HUES6 (cell line): ENCODE results near the gene NUP214.
"Not testable (repeated sequence)": the region's sequence is repeated elsewhere in the genome, so short reads cannot be mapped to it uniquely, and the experiment has no call there.

ENCODE experiments used
- H3K27ac ChIP-seq: 2 replicates; pipeline ENCODE4 v1.7.0; 2013; ENCODE audit warnings: low read depth, mild to moderate bottlenecking, low read length, inconsistent platforms
- H3K27me3 ChIP-seq: 2 replicates; pipeline ENCODE4 v1.6.1; 2013; ENCODE audit warnings: low read length; ENCODE audit not compliant: control insufficient read depth, insufficient read depth
- H3K36me3 ChIP-seq: 2 replicates; pipeline ENCODE4 v1.6.1; 2013; ENCODE audit warnings: low read length; ENCODE audit not compliant: control insufficient read depth, insufficient read depth
- H3K4me1 ChIP-seq: 2 replicates; pipeline ENCODE4 v1.6.1; 2013; ENCODE audit warnings: low read length; ENCODE audit not compliant: control insufficient read depth, insufficient read depth
- H3K4me3 ChIP-seq: 2 replicates; pipeline ENCODE4 v1.5.1; 2013; ENCODE audit warnings: low read depth, low read length
- H3K9ac ChIP-seq: one replicate; pipeline ENCODE4 v1.6.1; 2013; ENCODE audit warnings: mild to moderate bottlenecking, low read length
- H3K9me3 ChIP-seq: 2 replicates; pipeline ENCODE4 v1.6.1; 2013; ENCODE audit warnings: low read depth, low read length; ENCODE audit not compliant: control insufficient read depth, insufficient read depth

NUP214 gene

DNA sequence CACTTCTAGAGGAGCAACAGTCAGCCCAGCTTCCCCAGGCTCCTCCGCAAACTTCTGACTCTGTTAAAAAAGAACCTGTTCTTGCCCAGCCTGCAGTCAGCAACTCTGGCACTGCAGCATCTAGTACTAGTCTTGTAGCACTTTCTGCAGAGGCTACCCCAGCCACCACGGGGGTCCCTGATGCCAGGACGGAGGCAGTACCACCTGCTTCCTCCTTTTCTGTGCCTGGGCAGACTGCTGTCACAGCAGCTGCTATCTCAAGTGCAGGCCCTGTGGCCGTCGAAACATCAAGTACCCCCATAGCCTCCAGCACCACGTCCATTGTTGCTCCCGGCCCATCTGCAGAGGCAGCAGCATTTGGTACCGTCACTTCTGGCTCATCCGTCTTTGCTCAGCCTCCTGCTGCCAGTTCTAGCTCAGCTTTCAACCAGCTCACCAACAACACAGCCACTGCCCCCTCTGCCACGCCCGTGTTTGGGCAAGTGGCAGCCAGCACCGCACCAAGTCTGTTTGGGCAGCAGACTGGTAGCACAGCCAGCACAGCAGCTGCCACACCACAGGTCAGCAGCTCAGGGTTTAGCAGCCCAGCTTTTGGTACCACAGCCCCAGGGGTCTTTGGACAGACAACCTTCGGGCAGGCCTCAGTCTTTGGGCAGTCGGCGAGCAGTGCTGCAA is 72.8 kb downstream of the NUP214 start:
- Histone ChIP-seq H3K4me3 (no peak overlapping the region), H3K9me3 (no peaks in the 10 kb centered on the region), H3K36me3 (peaks cover 77% of the 10 kb centered on the region), H3K9ac (no peak overlapping the region), H3K4me1 (no peaks in the 10 kb centered on the region), H3K27ac (no peak overlapping the region), H3K27me3 (no peaks in the 10 kb centered on the region)

DNA sequence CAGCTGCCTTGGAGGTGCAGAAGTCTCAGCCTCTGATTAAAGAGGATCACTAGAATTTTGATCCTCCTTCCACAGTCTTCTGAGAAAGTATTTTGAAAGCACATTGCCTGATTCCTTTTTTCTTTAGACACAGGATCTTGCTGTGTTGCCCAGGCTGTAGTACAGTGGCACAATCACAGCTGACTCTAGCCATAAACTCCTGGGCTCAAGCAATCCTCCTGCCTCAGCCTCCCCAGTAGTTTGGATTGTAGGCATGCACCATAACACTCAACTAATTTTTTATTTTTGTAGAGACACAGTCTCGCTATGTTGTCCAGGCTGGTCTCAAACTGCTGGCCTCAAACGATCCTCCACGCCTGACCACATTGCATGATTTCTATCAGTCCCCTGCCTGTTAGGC is 76.5 kb downstream of the NUP214 start:
- peaks cover 19% of the 10 kb centered on the region for H3K4me1 ChIP-seq
- H3K27me3 ChIP-seq = no peaks in the 10 kb centered on the region
- H3K27ac ChIP-seq = no peak overlapping the region
- H3K9ac ChIP-seq = no peak overlapping the region
- no peak overlapping the region for H3K4me3 ChIP-seq
- no peaks in the 10 kb centered on the region for H3K9me3 ChIP-seq
- peaks cover 57% of the 10 kb centered on the region for H3K36me3 ChIP-seq

DNA sequence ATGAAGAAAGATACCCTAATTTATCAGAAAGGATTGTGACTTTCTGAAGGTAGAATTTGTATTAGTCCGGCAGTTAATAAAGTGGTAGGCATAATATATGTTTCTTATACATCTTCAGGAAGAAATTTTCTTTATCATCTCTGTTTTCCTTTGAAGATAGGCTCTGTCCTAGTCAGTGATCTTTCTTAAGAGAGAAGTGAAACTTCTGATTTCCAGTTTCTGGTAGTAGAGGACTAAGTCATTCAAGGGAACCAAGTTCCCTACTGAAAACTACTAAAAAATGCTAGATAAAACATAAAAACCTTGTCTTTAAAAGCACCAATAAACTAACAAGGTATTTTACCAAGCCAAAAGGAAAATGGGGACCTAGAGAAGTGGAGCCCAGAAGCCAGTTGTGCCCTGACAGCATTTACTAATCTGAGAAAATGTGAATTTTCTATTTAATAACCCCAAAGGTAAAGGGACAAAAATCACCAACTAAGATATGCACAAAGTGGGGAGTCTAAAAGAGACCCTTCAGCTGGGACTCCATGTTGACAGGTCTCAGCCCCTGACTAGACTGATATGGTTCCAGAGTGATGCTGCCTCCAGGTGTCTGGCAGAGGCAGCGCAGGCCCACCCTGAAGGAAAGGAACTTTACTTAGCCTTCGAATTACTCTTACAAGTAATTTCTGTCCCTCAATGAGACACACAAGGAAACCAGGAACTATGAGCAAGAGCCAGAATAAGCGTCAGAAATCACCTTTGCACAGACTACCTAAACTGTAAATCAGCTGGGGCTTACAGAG is 78.2 kb downstream of the NUP214 start:
- Histone ChIP-seq H3K4me3 (peak overlapping the region; percentile 19; the same call in 1 of the 2 replicates), H3K9ac (no peak overlapping the region), H3K4me1 (peaks cover 19% of the 10 kb centered on the region), H3K9me3 (no peaks in the 10 kb centered on the region), H3K27me3 (no peaks in the 10 kb centered on the region), H3K36me3 (peaks cover 53% of the 10 kb centered on the region), H3K27ac (no peak overlapping the region)

DNA sequence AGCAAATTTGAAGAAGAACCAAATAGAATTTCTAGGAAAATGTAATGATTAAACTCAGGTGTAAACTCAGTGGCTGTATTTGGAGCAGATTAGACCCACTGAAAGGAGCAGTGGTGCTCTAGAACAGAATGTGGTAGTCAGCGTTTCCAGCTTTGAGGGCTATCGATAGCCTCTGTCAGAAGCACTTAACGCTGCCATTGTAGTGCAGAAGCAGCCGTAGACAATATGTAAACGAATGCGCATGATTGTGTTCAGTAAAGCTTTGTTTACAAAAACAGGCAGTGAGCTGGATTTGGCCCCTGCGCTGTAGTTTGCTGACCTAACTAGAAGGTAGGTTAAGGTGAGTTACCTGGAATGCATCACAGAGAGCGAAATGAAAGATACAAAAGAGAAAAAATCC is 78.9 kb downstream of the NUP214 start:
- H3K4me1 ChIP-seq = peaks cover 19% of the 10 kb centered on the region
- peak overlapping the region; percentile 19; the same call in 1 of the 2 replicates for H3K4me3 ChIP-seq
- H3K9ac ChIP-seq = no peak overlapping the region
- no peaks in the 10 kb centered on the region for H3K9me3 ChIP-seq
- H3K36me3 ChIP-seq = peaks cover 47% of the 10 kb centered on the region
- no peaks in the 10 kb centered on the region for H3K27me3 ChIP-seq
- H3K27ac ChIP-seq = peak overlapping the region; percentile 5; the same call in 1 of the 2 replicates

DNA sequence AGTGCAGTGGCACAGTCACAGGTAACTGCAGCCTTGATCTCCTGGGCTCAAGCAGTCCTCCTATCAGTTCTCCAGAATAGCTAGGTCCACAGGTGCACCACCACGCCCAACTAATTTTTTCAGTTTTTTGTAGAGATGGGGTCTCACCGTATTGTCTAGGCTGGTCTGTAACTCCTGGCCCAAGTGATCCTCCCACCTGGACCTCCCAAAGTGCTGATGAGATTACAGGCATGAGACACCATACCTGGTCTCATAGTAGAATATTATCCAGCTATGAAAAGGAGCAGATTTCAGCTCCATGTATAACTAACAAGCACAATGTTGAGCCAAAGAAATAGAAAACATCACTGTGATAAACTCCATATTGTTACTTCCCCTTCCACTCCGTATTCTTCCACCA is 81.1 kb downstream of the NUP214 start:
- no peak overlapping the region for H3K9ac ChIP-seq
- peaks cover 53% of the 10 kb centered on the region for H3K36me3 ChIP-seq
- no peak overlapping the region for H3K27ac ChIP-seq
- H3K9me3 ChIP-seq = peaks cover 7% of the 10 kb centered on the region; the same call in 1 of the 2 replicates
- no peaks in the 10 kb centered on the region for H3K27me3 ChIP-seq
- H3K4me3 ChIP-seq = no peak overlapping the region
- peaks cover 19% of the 10 kb centered on the region for H3K4me1 ChIP-seq

DNA sequence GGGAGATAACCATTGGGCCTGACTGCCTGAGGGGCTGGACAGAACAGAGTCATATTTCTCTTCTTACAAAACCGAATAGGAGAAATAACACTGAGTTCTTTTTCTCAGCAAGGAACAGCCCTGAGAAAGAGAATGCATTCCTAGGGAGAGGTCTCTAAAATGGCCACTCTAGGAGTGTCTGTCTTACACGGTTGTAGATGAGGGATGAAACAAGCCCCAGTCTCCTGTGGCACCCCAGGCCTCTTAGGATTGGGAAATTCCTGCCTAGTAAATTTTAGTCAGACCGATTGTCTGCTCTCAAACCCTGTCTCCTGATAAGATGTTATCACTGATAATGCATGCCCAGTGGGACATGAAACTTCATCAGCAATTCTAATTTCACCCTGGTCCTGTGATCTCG is 86.5 kb downstream of the NUP214 start:
- Histone ChIP-seq H3K9me3 (peaks cover 21% of the 10 kb centered on the region; the same call in 1 of the 2 replicates), H3K36me3 (peaks cover 50% of the 10 kb centered on the region)
- H3K4me1 ChIP-seq, H3K27ac ChIP-seq, H3K27me3 ChIP-seq, H3K4me3 ChIP-seq, H3K9ac ChIP-seq: not testable (repeated sequence)

DNA sequence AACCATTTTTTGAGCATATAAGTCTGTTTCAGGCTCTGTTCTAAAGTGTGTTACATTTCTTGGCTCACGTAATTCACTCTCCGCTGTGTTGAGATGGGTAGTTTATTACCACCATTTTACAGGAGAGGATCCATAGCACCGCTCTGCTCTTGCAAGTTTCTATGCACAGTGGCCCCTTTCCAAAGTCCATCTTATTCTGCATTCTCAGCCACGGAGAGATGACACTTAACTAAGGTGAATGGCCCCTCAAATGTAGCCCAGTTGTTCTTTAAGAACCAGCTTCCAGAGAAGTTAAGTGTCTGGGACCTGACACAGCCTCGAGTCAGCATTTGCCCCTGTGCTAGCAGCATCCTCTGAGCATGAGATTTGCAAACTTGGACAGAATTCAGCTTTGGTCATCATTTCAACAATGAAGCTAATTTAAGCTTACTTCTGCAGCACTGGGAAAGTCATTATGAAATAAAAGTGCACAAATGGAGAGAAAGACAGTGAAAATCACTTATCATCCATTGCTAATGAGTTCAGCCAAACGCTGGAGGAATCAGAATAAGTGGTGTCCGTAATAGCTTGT is 89.0 kb downstream of the NUP214 start:
- no peak overlapping the region for H3K4me3 ChIP-seq
- H3K4me1 ChIP-seq = peaks cover 4% of the 10 kb centered on the region; the same call in 1 of the 2 replicates
- H3K27me3 ChIP-seq = no peaks in the 10 kb centered on the region
- no peak overlapping the region for H3K9ac ChIP-seq
- H3K27ac ChIP-seq = no peak overlapping the region
- peaks cover 21% of the 10 kb centered on the region; the same call in 1 of the 2 replicates for H3K9me3 ChIP-seq
- peaks cover 48% of the 10 kb centered on the region for H3K36me3 ChIP-seq

DNA sequence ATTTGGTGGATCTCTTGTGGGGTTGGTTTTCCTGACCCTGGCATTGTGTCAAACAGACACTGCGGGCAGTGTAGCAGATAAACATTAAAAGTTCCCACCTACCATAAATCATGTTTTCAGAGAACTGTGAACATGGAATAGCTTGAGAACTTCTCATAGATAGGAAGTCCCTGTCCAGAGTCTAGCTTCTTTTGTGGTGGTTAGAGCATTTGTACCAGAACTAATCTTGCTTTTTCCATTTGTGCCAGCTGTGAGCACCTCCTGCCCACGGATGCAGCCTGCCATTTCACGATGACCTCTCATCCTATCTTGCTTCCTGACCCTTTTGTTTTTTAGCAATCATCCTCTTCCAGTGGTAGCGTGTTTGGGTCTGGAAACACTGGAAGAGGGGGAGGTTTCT is 89.5 kb downstream of the NUP214 start:
- H3K27me3 ChIP-seq = no peaks in the 10 kb centered on the region
- peaks cover 5% of the 10 kb centered on the region for H3K4me1 ChIP-seq
- peaks cover 45% of the 10 kb centered on the region for H3K36me3 ChIP-seq
- H3K27ac ChIP-seq = no peak overlapping the region
- peaks cover 21% of the 10 kb centered on the region; the same call in 1 of the 2 replicates for H3K9me3 ChIP-seq
- no peak overlapping the region for H3K9ac ChIP-seq
- H3K4me3 ChIP-seq = no peak overlapping the region

DNA sequence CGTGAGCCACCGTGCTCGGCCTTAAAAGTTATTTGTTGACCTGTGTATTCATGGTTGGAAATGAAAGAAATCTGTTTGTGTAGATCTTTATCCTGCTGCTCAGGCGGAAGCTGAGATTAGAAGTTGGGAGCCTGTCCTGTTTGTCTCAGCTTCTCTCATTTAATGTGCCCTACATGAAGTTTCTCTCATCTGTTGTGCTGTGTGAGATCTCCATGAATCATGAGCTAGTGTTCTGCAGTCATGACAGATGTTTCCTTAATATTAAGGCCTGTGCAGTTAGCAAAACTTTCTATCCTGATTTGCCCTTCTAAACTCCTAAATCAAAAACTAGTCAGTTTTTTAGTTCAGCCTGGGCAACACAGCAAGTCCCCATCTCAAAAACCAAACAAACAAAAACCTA is 91.4 kb downstream of the NUP214 start:
- no peak overlapping the region for H3K9ac ChIP-seq
- no peak overlapping the region for H3K27ac ChIP-seq
- peaks cover 31% of the 10 kb centered on the region for H3K36me3 ChIP-seq
- no peaks in the 10 kb centered on the region for H3K27me3 ChIP-seq
- H3K9me3 ChIP-seq = peaks cover 11% of the 10 kb centered on the region; the same call in 1 of the 2 replicates
- H3K4me1 ChIP-seq = peaks cover 18% of the 10 kb centered on the region
- no peak overlapping the region for H3K4me3 ChIP-seq

DNA sequence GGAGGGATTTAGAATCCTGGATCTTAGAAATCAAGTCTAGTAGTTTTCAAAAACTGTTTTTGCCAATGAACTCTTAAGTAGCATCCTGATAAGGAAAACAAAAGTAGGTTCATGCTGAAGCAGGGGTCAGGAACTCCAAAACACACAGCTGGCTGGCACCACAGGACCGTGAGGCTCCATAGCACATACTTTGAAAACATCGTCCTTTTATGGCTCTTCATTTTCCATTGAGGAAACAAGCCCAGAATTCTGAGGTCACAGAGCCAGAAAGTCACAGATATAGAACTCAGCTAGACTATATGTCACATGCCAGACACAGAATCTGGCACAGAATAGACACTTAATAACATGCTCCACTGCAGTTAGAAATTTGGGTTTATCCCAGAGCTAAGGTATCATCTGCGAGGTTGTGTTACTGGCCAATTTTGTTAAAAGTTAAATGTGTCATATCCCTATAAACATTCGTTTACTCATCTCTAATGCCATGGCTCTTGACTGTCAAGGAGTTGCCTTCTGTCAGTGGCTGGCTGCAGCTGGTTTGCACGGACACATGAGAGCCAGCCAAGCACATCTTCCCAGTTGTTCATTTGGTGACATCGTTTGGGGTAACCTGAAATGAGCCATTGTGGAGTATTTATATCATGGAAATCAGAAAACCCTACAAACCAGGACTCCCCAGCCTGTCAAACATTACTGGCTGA is 92.1 kb downstream of the NUP214 start:
- Histone ChIP-seq H3K4me1 (peaks cover 18% of the 10 kb centered on the region), H3K27ac (no peak overlapping the region), H3K4me3 (no peak overlapping the region), H3K36me3 (peaks cover 29% of the 10 kb centered on the region), H3K9me3 (peaks cover 4% of the 10 kb centered on the region; the same call in 1 of the 2 replicates), H3K9ac (no peak overlapping the region), H3K27me3 (no peaks in the 10 kb centered on the region)
